KMS-11 (cell line): Measurements from ENCODE around the gene SOD3.

Source experiments
- H2AFZ ChIP-seq: fragments of 200-600 bp; sonication (generic); 2 replicates; pipeline ENCODE4 v1.6.1; 2016; ENCODE audit warnings: antibody characterized with exemption, mixed run types, low read depth
- H3K27ac ChIP-seq: fragments of 200-600 bp; sonication (generic); 2 replicates; pipeline ENCODE4 v1.6.1; 2016; ENCODE audit warnings: mild to moderate bottlenecking, mixed run types
- H3K27me3 ChIP-seq: fragments of 200-600 bp; sonication (generic); 2 replicates; pipeline ENCODE4 v1.6.1; 2017; ENCODE audit warnings: mild to moderate bottlenecking, low read depth, mixed run types, moderate library complexity; ENCODE audit not compliant: insufficient read depth
- H3K36me3 ChIP-seq: fragments of 200-600 bp; sonication (generic); 2 replicates; pipeline ENCODE4 v1.6.1; 2017; ENCODE audit warnings: mild to moderate bottlenecking, mixed run types; ENCODE audit not compliant: insufficient read depth
- H3K4me1 ChIP-seq: fragments of 200-600 bp; sonication (generic); 2 replicates; pipeline ENCODE4 v1.6.1; 2016; ENCODE audit warnings: mild to moderate bottlenecking, low read depth, mixed run types; ENCODE audit not compliant: poor library complexity, severe bottlenecking
- H3K4me2 ChIP-seq: fragments of 200-600 bp; sonication (generic); 2 replicates; pipeline ENCODE4 v1.7.0; 2016; ENCODE audit warnings: mild to moderate bottlenecking, mixed run types
- H3K4me3 ChIP-seq: fragments of 200-600 bp; sonication (generic); IDR thresholded peaks from 2 replicates; pipeline ENCODE4 v1.6.1; 2017; ENCODE audit warnings: low read depth, low read length, mixed read lengths; ENCODE audit not compliant: insufficient read depth
- H3K79me2 ChIP-seq: fragments of 200-600 bp; sonication (generic); 2 replicates; pipeline ENCODE4 v1.6.1; 2016; ENCODE audit warnings: low read depth, mixed run types; ENCODE audit not compliant: insufficient read depth
- H3K9ac ChIP-seq: fragments of 200-600 bp; sonication (generic); 2 replicates; pipeline ENCODE4 v1.6.1; 2016; ENCODE audit warnings: mild to moderate bottlenecking, mixed run types
- H4K20me1 ChIP-seq: fragments of 200-600 bp; sonication (generic); 2 replicates; pipeline ENCODE4 v1.6.1; 2016; ENCODE audit warnings: mild to moderate bottlenecking, mixed run types; ENCODE audit not compliant: insufficient read depth
- TF ChIP-seq, protein P1 (sequence below): fragments of 200-600 bp; sonication (generic); conservative IDR thresholded peaks from 2 replicates; pipeline ENCODE4 v1.6.1; 2017; ENCODE audit warnings: low read depth, mild to moderate bottlenecking, antibody characterized with exemption, low read length, moderate library complexity, mixed read lengths

The SOD3 gene

GRCh38 chr4:24805067-24805466 is 9.7 kb downstream of the SOD3 start:
- no peak overlapping the region for H3K4me3 ChIP-seq
- H2AFZ ChIP-seq: no peak overlapping the region
- H3K9ac ChIP-seq: no peak overlapping the region
- H3K27me3 ChIP-seq: no peaks in the 10 kb centered on the region
- H3K4me2 ChIP-seq: no peak overlapping the region
- H3K4me1 ChIP-seq: no peaks in the 10 kb centered on the region
- H3K36me3 ChIP-seq: no peaks in the 10 kb centered on the region
- TF ChIP-seq, protein P1, sequence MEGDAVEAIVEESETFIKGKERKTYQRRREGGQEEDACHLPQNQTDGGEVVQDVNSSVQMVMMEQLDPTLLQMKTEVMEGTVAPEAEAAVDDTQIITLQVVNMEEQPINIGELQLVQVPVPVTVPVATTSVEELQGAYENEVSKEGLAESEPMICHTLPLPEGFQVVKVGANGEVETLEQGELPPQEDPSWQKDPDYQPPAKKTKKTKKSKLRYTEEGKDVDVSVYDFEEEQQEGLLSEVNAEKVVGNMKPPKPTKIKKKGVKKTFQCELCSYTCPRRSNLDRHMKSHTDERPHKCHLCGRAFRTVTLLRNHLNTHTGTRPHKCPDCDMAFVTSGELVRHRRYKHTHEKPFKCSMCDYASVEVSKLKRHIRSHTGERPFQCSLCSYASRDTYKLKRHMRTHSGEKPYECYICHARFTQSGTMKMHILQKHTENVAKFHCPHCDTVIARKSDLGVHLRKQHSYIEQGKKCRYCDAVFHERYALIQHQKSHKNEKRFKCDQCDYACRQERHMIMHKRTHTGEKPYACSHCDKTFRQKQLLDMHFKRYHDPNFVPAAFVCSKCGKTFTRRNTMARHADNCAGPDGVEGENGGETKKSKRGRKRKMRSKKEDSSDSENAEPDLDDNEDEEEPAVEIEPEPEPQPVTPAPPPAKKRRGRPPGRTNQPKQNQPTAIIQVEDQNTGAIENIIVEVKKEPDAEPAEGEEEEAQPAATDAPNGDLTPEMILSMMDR: no peak
- H4K20me1 ChIP-seq: no peaks in the 10 kb centered on the region
- no peaks in the 10 kb centered on the region for H3K79me2 ChIP-seq
- no peak overlapping the region for H3K27ac ChIP-seq

DNA sequence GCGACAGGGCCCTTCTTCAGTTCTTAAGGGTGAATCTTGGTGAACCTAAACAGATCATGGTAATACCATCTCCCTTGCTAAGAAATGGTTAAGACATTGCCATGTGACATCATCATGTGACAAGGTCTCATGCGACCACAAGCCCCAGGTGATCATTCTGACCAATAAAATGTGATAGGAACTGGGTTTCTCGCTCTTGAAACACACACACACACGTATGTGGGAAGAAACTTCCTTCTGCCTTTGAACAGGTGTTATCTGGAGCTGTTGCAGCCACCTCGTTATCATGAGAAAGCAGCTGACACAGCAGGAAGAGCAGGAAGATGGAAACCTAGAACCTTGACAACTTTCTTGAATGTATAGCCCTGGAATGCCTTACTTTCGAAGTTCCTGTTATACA is 10.2 kb downstream of the SOD3 start:
- Histone ChIP-seq H3K27me3 (no peaks in the 10 kb centered on the region), H3K27ac (no peak overlapping the region), H2AFZ (no peak overlapping the region), H3K4me1 (no peaks in the 10 kb centered on the region), H3K4me2 (no peak overlapping the region), H3K36me3 (no peaks in the 10 kb centered on the region), H3K9ac (no peak overlapping the region), H4K20me1 (no peaks in the 10 kb centered on the region), H3K79me2 (no peaks in the 10 kb centered on the region), H3K4me3 (no peak overlapping the region)
- TF ChIP-seq, protein P1: no peak

DNA sequence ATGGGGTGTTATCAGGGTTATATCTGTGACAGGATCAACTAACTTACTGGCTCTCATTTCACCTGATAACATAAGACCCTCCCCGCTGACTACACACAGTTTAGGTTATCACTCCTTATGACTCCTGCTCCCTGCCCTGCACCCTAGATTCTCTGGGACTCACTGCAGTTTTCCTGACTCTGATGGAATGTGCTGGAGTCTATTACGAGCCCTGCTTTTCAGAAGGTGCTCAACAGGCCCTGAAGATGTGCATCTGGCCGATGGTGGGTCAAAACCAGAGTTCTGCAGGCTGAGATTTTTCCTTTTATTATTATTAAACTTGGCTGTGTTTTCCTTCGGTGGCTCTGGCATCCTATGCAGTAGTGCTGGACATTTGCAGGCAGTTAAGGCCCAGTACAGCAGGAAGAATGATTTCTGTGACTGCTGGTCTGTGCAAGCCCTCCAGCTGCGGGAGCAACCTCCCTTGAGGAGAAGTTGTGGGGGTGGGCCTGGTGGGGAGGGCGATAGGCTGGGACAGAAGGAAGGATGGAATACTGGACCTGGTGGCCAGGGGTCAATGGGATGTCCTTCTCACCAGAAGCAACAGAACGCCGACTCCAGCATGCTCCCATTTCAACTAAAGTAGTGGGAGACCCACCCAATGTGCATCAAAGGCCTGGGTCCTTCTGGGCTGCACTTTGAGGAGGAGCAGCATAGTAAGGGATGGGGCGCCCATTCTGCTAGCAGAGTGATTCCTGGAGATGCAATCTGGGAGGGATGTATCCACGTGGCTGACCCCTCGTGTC is 11.0 kb downstream of the SOD3 start:
- Histone ChIP-seq H3K4me2 (no peak overlapping the region), H3K4me3 (no peak overlapping the region), H2AFZ (no peak overlapping the region), H3K36me3 (no peaks in the 10 kb centered on the region), H4K20me1 (no peaks in the 10 kb centered on the region), H3K27me3 (no peaks in the 10 kb centered on the region), H3K27ac (no peak overlapping the region), H3K4me1 (no peaks in the 10 kb centered on the region), H3K79me2 (no peaks in the 10 kb centered on the region), H3K9ac (no peak overlapping the region)
- TF ChIP-seq, protein P1: no peak

DNA sequence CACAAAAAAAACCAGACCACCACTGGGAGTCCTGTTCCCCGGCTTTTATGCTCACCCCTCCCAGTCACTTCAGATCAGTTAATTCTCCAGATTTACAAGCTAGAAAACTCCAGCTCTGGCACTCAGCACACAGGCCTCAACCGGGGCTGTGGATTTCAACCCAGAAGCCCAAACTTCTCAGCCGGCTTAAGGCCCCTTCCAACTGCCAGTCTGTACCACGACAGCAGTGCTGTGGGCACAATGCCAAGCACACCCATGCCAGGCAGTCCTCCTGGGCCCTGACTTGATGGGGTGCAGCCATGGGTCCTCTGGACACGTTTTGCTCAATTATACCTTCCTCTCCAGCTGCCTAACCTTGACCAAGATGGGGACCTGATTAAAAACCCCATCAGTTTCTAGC is 12.2 kb downstream of the SOD3 start:
- Histone ChIP-seq H3K27ac (no peak overlapping the region), H3K79me2 (no peaks in the 10 kb centered on the region), H4K20me1 (no peaks in the 10 kb centered on the region), H3K36me3 (no peaks in the 10 kb centered on the region), H3K9ac (no peak overlapping the region), H3K4me2 (no peak overlapping the region), H2AFZ (no peak overlapping the region), H3K27me3 (no peaks in the 10 kb centered on the region), H3K4me1 (no peaks in the 10 kb centered on the region), H3K4me3 (no peak overlapping the region)
- TF ChIP-seq, protein P1: no peak
